HFFc6 (cell line): Measurements from ENCODE around the gene NGF. TPM values are rescaled to one million over a fixed set of nuclear protein-coding genes. Genes with fewer than 3 reads are reported as not detected.

Source experiments
- DNase-seq: peaks from one replicate; pipeline ENCODE4 v3.0.0-alpha.2; 2018
- H3K27ac Mint-ChIP-seq: 2 replicates; pipeline ENCODE4 v1.8.0; 2020; ENCODE audit warnings: mild to moderate bottlenecking, mixed read lengths
- H3K27me3 Mint-ChIP-seq: 2 replicates; pipeline ENCODE4 v1.8.0; 2021; ENCODE audit warnings: mild to moderate bottlenecking, moderate library complexity, mixed read lengths; ENCODE audit not compliant: insufficient read depth
- H3K36me3 Mint-ChIP-seq: 2 replicates; pipeline ENCODE4 v1.8.0; 2021; ENCODE audit warnings: low read depth, mixed read lengths
- H3K4me1 Mint-ChIP-seq: 2 replicates; pipeline ENCODE4 v1.8.0; 2020; ENCODE audit warnings: low read depth, mixed read lengths
- H3K4me3 Mint-ChIP-seq: 2 replicates; pipeline ENCODE4 v1.8.0; 2020; ENCODE audit warnings: mild to moderate bottlenecking, moderate library complexity, mixed read lengths
- H3K9me3 Mint-ChIP-seq: 2 replicates; pipeline ENCODE4 v1.8.0; 2020; ENCODE audit warnings: mild to moderate bottlenecking, mixed read lengths
- CTCF ChIP-seq: fragments of 200-600 bp; sonication (generic); IDR thresholded peaks from 2 replicates; pipeline ENCODE4 v1.5.0; 2021; ENCODE audit warnings: antibody characterized with exemption, mild to moderate bottlenecking
- total RNA-seq, 6 experiments: library from RNA; stranded (reverse); fragmentation: NEBNext Ultra II Directional; extraction: Animal tissue kit (Norgen Biotek cat#: 25700); gene quantifications; 2 replicates in 1 of 6; 3 replicates in 5 of 6; pipeline ENCODE4 v1.2.3, GENCODE V29; 2021

NGF gene
- total RNA-seq, 6 experiments from 2014 or later = 44.4 to 53.8 (median 51.0) TPM

GRCh38 chr1:115343200-115343737, 5.2 kb upstream of the NGF start:
- H3K36me3 Mint-ChIP-seq = no peaks in the 10 kb centered on the region; the same call in 1 of the 2 replicates
- DNase-seq = no peak
- TF ChIP-seq CTCF = no peak
- H3K27ac Mint-ChIP-seq = no peak overlapping the region
- H3K27me3 Mint-ChIP-seq = peaks cover 1% of the 10 kb centered on the region; the same call in 1 of the 2 replicates
- peaks cover 8% of the 10 kb centered on the region; the same call in 1 of the 2 replicates for H3K4me1 Mint-ChIP-seq
- H3K4me3 Mint-ChIP-seq = no peak overlapping the region
- no peaks in the 10 kb centered on the region for H3K9me3 Mint-ChIP-seq

GRCh38 chr1:115341948-115342347, 3.9 kb upstream of the NGF start:
- H3K4me3 Mint-ChIP-seq = no peak overlapping the region
- H3K4me1 Mint-ChIP-seq = peaks cover 8% of the 10 kb centered on the region; the same call in 1 of the 2 replicates
- H3K36me3 Mint-ChIP-seq = peaks cover 10% of the 10 kb centered on the region; the same call in 1 of the 2 replicates
- no peak for DNase-seq
- no peak for TF ChIP-seq CTCF
- peaks cover 1% of the 10 kb centered on the region; the same call in 1 of the 2 replicates for H3K27me3 Mint-ChIP-seq
- H3K27ac Mint-ChIP-seq = no peak overlapping the region
- H3K9me3 Mint-ChIP-seq = no peaks in the 10 kb centered on the region

- H3K4me3 Mint-ChIP-seq = no peak overlapping the region
- TF ChIP-seq CTCF = no peak
- no peak overlapping the region for H3K27ac Mint-ChIP-seq
- H3K4me1 Mint-ChIP-seq = peaks cover 18% of the 10 kb centered on the region
- DNase-seq = no peak
- no peaks in the 10 kb centered on the region for H3K9me3 Mint-ChIP-seq
- H3K36me3 Mint-ChIP-seq = peaks cover 20% of the 10 kb centered on the region; the same call in 1 of the 2 replicates
- no peaks in the 10 kb centered on the region; the same call in 1 of the 2 replicates for H3K27me3 Mint-ChIP-seq
Observed at GRCh38 chr1:115340879-115341278, 2.8 kb upstream of the NGF start.

- H3K4me3 Mint-ChIP-seq = peak overlapping the region; percentile 94
- no peak overlapping the region for H3K27ac Mint-ChIP-seq
- H3K27me3 Mint-ChIP-seq = peaks cover 2% of the 10 kb centered on the region
- peak; percentile 22; the same call in 1 of the 2 replicates for TF ChIP-seq CTCF
- H3K9me3 Mint-ChIP-seq = no peaks in the 10 kb centered on the region
- peaks cover 44% of the 10 kb centered on the region for H3K36me3 Mint-ChIP-seq
- H3K4me1 Mint-ChIP-seq = peaks cover 43% of the 10 kb centered on the region
- no peak for DNase-seq
Observed at GRCh38 chr1:115338457-115338820, 390 bp upstream of the NGF start.

- peaks cover 55% of the 10 kb centered on the region for H3K4me1 Mint-ChIP-seq
- H3K9me3 Mint-ChIP-seq = no peaks in the 10 kb centered on the region
- TF ChIP-seq CTCF = no peak
- H3K4me3 Mint-ChIP-seq = peak overlapping the region; percentile 94
- peaks cover 2% of the 10 kb centered on the region for H3K27me3 Mint-ChIP-seq
- H3K27ac Mint-ChIP-seq = peak overlapping the region; percentile 97
- peaks cover 44% of the 10 kb centered on the region for H3K36me3 Mint-ChIP-seq
- no peak for DNase-seq
Observed at GRCh38 chr1:115337276-115337632, 795 bp downstream of the NGF start.
